Measurements from ENCODE around the gene XRCC3. TPM values are rescaled to one million over a fixed set of nuclear protein-coding genes. Genes with fewer than 3 reads are reported as not detected.

The XRCC3 gene
- total RNA-seq, 1 donor from 2014 or later = 10.2 TPM

- no peak overlapping the region for H3K4me3 Mint-ChIP-seq (ENCODE audit: unreplicated experiment)
- no peak overlapping the region for H3K27ac Mint-ChIP-seq (ENCODE audit: unreplicated experiment)
- no peak for DNase-seq (ENCODE audit: low spot score)
- H3K9me3 Mint-ChIP-seq (ENCODE audit: unreplicated experiment) = no peaks in the 10 kb centered on the region
- H3K27me3 Mint-ChIP-seq (ENCODE audit: unreplicated experiment) = peaks cover 2% of the 10 kb centered on the region
- H3K36me3 Mint-ChIP-seq (ENCODE audit: low read depth, unreplicated experiment) = peaks cover 16% of the 10 kb centered on the region
- TF ChIP-seq CTCF (IDR thresholded peaks at IDR 0.05; ENCODE audit: unreplicated experiment) = no peak
- H3K4me1 Mint-ChIP-seq (ENCODE audit: unreplicated experiment) = peaks cover 11% of the 10 kb centered on the region
Observed at GRCh38 chr14:103727313-103727980, 12.2 kb upstream of the XRCC3 start.

GRCh38 chr14:103726474-103726873, 11.2 kb upstream of the XRCC3 start:
- no peak overlapping the region for H3K27ac Mint-ChIP-seq (ENCODE audit: unreplicated experiment)

GRCh38 chr14:103725739-103726395, 10.6 kb upstream of the XRCC3 start:
- Mint-ChIP-seq H3K4me1 (ENCODE audit: unreplicated experiment) (peaks cover 11% of the 10 kb centered on the region), H3K9me3 (ENCODE audit: unreplicated experiment) (no peaks in the 10 kb centered on the region), H3K27me3 (ENCODE audit: unreplicated experiment) (peaks cover 2% of the 10 kb centered on the region), H3K4me3 (ENCODE audit: unreplicated experiment) (no peak overlapping the region), H3K27ac (ENCODE audit: unreplicated experiment) (no peak overlapping the region), H3K36me3 (ENCODE audit: low read depth, unreplicated experiment) (peaks cover 14% of the 10 kb centered on the region)
- no peak for DNase-seq (ENCODE audit: low spot score)
- no peak for TF ChIP-seq CTCF (IDR thresholded peaks at IDR 0.05; ENCODE audit: unreplicated experiment)

More at GRCh38 chr14:103726474-103726873, 11.2 kb upstream of the XRCC3 start:
- Mint-ChIP-seq H3K27me3 (ENCODE audit: unreplicated experiment) (peaks cover 2% of the 10 kb centered on the region), H3K9me3 (ENCODE audit: unreplicated experiment) (no peaks in the 10 kb centered on the region), H3K4me1 (ENCODE audit: unreplicated experiment) (peaks cover 11% of the 10 kb centered on the region), H3K36me3 (ENCODE audit: low read depth, unreplicated experiment) (peaks cover 14% of the 10 kb centered on the region), H3K4me3 (ENCODE audit: unreplicated experiment) (no peak overlapping the region)
- TF ChIP-seq CTCF (IDR thresholded peaks at IDR 0.05; ENCODE audit: unreplicated experiment) = no peak
- DNase-seq (ENCODE audit: low spot score) = no peak

GRCh38 chr14:103725001-103725682, 9.9 kb upstream of the XRCC3 start:
- no peak overlapping the region for H3K27ac Mint-ChIP-seq (ENCODE audit: unreplicated experiment)
- no peak for TF ChIP-seq CTCF (IDR thresholded peaks at IDR 0.05; ENCODE audit: unreplicated experiment)
- peaks cover 14% of the 10 kb centered on the region for H3K36me3 Mint-ChIP-seq (ENCODE audit: low read depth, unreplicated experiment)
- H3K4me1 Mint-ChIP-seq (ENCODE audit: unreplicated experiment) = peaks cover 11% of the 10 kb centered on the region
- H3K27me3 Mint-ChIP-seq (ENCODE audit: unreplicated experiment) = peaks cover 2% of the 10 kb centered on the region
- DNase-seq (ENCODE audit: low spot score) = no peak
- H3K9me3 Mint-ChIP-seq (ENCODE audit: unreplicated experiment) = no peaks in the 10 kb centered on the region
- H3K4me3 Mint-ChIP-seq (ENCODE audit: unreplicated experiment) = no peak overlapping the region

Data from endothelial cell (in vitro differentiated cells).